Lung (tissue), 12 donors: ENCODE measurements around the gene ATP7B. TPM values are rescaled to one million over a fixed set of nuclear protein-coding genes. Genes with fewer than 3 reads are reported as not detected.

Source experiments
- ATAC-seq: fragments of 200-7000 bp; cut with Tn5 transposase; one replicate; pipeline ENCODE4 v1.9.1; 2020; ENCODE audit warnings: moderate number of reproducible peaks; ENCODE audit not compliant: insufficient read depth, low FRiP score
- DNase-seq, 3 donors: peaks; one replicate each; pipeline ENCODE4 v3.0.0-alpha.2; 2013 to 2017
- H3K27ac ChIP-seq, 2 donors: one replicate each; pipeline ENCODE4 v1.5.1; 2013; ENCODE audit warnings: mild to moderate bottlenecking in 2 of 2, moderate library complexity in 2 of 2, control low read depth in 1 of 2, inconsistent platforms in 1 of 2, low read depth in 1 of 2, low read length in 1 of 2
- H3K27me3 ChIP-seq, 3 donors: one replicate each; pipeline ENCODE4 v1.5.1; 2013; ENCODE audit warnings: low read length in 2 of 3; ENCODE audit not compliant: control insufficient read depth in 3 of 3, insufficient read depth in 3 of 3
- H3K36me3 ChIP-seq, 4 donors: one replicate each; pipeline ENCODE4 v1.5.1; 2013; ENCODE audit warnings: low read length in 4 of 4, mild to moderate bottlenecking in 1 of 4, moderate library complexity in 1 of 4; ENCODE audit not compliant: control insufficient read depth in 4 of 4, insufficient read depth in 4 of 4
- H3K4me1 ChIP-seq, 5 donors: one replicate each; pipeline ENCODE4 v1.5.1; 2013; ENCODE audit warnings: low read length in 5 of 5, mild to moderate bottlenecking in 2 of 5, moderate library complexity in 1 of 5; ENCODE audit not compliant: control insufficient read depth in 5 of 5, insufficient read depth in 5 of 5
- H3K4me3 ChIP-seq: one replicate; pipeline ENCODE4 v1.5.1; 2013; ENCODE audit warnings: mild to moderate bottlenecking, control low read depth, moderate library complexity
- H3K9ac ChIP-seq, 2 donors: one replicate each; pipeline ENCODE4 v1.5.1; 2013; ENCODE audit warnings: low read length in 2 of 2, control low read depth in 1 of 2; ENCODE audit not compliant: insufficient read depth in 1 of 2
- H3K9me3 ChIP-seq, 4 donors: one replicate each; pipeline ENCODE4 v1.5.1; 2013; ENCODE audit warnings: low read length in 3 of 4, mild to moderate bottlenecking in 1 of 4, moderate library complexity in 1 of 4; ENCODE audit not compliant: control insufficient read depth in 4 of 4, insufficient read depth in 3 of 4
- WGBS, 2 donors: extraction: QIAGEN DNeasy Blood & Tissue Kit; methylation state at CpG; one replicate each; pipeline ENCODE4 v1.1.7; 2013; 5-methylcytosine and 5-hydroxymethylcytosine counted together
- polyA plus RNA-seq, 2 donors: library from polyadenylated mRNA; stranded (reverse); fragments of 200-250 nt; gene quantifications; one replicate each; pipeline ENCODE4 v1.2.1, GENCODE V29; 2013
- total RNA-seq, 2 donors: library from RNA; depleted of rRNA in 1 of 2; stranded (reverse); fragments of >200 nt in 1 of 2; gene quantifications; one replicate each; pipeline ENCODE4 v1.2.1, GENCODE V29; 2014 to 2021
- TF ChIP-seq, protein P1 (sequence below): IDR thresholded peaks from 2 replicates; pipeline ENCODE4 v1.5.1; 2012; ENCODE audit warnings: mild to moderate bottlenecking; ENCODE audit errors: control extremely low read depth, extremely low read depth
- donor health status: control.
- donor health status: control.
- donor health status: Bipolar disorder and iron deficiency.
- donor health status: healthy.
- donor health status: DM: yes; HTN: yes; CAD: no.

ATP7B gene
- total and polyA plus RNA-seq, 4 donors, result 1.4 to 10.2 (median 4.4) TPM

DNA sequence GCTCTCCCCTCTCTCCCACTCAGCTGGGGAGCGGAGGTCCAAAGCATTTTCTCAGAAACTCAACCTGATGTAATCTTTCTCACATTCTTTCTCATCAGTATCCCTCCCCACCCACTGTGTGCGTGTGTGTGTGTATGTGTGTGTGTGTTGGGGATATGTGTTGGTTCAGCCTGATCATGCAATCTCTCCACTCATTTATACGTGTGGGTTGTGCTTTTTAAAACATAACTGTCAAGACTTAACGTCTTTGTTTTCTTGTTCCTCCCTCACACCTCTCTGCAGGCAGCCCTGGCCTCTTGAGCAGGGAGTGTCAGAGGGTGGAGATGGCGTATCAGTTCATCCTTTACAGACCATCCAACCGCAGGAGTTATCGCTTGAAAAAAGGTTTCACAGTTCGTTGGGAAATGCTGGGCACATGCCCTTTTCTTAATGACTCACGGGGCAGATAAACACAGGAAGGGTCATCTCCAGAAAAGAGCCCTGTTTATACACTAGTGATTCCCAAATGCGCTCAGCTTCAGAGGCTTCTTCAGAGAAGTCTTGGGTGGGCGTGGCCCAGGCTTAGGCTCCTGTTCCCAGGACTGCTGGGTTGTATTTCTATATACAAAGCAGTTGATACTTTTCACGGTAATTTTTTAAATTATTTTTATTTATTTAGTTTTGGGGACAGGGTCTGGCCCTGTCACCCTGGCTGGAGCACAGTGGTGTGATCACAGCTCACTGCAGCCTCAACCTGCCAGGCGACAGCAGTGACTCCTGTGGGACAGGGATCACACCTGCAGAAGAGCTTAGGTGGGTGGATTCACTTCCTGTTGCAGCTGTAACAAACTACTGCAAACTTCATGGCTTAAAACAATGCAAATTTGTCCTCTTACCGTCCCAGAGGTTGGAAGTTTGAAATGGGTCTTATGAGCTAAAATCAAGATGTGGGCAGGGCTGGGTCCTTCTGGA, 89.2 kb downstream of the ATP7B start:
- TF ChIP-seq, protein P1, sequence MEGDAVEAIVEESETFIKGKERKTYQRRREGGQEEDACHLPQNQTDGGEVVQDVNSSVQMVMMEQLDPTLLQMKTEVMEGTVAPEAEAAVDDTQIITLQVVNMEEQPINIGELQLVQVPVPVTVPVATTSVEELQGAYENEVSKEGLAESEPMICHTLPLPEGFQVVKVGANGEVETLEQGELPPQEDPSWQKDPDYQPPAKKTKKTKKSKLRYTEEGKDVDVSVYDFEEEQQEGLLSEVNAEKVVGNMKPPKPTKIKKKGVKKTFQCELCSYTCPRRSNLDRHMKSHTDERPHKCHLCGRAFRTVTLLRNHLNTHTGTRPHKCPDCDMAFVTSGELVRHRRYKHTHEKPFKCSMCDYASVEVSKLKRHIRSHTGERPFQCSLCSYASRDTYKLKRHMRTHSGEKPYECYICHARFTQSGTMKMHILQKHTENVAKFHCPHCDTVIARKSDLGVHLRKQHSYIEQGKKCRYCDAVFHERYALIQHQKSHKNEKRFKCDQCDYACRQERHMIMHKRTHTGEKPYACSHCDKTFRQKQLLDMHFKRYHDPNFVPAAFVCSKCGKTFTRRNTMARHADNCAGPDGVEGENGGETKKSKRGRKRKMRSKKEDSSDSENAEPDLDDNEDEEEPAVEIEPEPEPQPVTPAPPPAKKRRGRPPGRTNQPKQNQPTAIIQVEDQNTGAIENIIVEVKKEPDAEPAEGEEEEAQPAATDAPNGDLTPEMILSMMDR, result no peak
- no peaks in the 10 kb centered on the region for H3K9me3 ChIP-seq
- DNase-seq, result peak in 1 of 3 donors; percentile 6
- no peak overlapping the region for H3K4me3 ChIP-seq
- WGBS, 2 donors, result 83 to 86% methylated on average over 14 of the region's 14 CpGs
- no peak overlapping the region for H3K9ac ChIP-seq
- no peak overlapping the region for H3K27ac ChIP-seq
- H3K4me1 ChIP-seq, result peaks cover 0 to 4% (median 0%) of the 10 kb centered on the region in 5 donors
- H3K36me3 ChIP-seq, result peaks cover 0 to 4% (median 1%) of the 10 kb centered on the region in 4 donors
- ATAC-seq, result no peak
- no peaks in the 10 kb centered on the region for H3K27me3 ChIP-seq

DNA sequence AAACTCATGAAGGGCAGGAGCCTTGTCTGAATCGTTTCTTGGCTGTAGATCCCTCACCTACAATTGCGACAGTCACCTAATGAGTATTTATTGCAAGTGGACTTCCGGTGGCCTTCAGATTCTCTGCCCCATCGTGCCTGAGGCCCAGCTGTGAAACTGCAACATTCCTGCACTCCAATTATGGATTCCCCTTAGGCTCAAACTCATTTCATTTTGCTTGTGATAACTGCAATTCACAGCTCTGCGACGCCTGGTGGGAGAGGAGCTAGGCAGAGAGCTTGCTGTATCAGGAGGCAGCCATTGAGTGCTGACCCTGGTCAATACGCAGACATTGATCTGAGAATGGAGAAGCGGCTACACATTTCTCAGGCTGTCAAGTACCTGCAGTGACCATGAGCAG, 90.5 kb downstream of the ATP7B start:
- H3K4me3 ChIP-seq, result no peak overlapping the region
- H3K36me3 ChIP-seq, result peaks cover 0 to 1% (median under 1%) of the 10 kb centered on the region in 4 donors
- peaks cover 0 to 4% (median 0%) of the 10 kb centered on the region in 5 donors for H3K4me1 ChIP-seq
- no peaks in the 10 kb centered on the region for H3K27me3 ChIP-seq
- H3K9me3 ChIP-seq, result no peaks in the 10 kb centered on the region
- no peak for ATAC-seq
- H3K9ac ChIP-seq, result no peak overlapping the region
- WGBS, 2 donors, result 87 to 90% methylated on average over 8 of the region's 8 CpGs
- DNase-seq, result no peak
- TF ChIP-seq, protein P1, result no peak
- H3K27ac ChIP-seq, result no peak overlapping the region

DNA sequence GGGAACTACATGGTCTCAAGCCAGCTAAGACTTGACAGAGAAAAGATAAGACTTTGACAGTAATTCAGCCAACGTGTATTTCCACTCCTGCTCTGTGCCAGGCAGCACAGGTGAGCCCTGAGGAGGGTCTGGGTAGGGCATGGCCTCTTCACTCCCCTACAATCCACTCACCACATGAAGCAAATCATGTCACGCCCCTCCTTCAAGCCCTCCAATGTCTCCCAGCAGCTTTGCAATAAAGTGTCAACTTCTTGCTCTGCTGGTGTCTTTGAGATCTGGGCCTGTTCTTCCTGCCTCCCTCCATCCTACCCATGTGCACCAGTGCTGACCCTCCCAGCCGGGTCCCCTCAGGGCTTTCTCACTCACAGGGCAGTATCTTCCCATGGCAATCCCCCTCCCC, 91.0 kb downstream of the ATP7B start:
- TF ChIP-seq, protein P1, result no peak
- Histone ChIP-seq H3K27me3 (no peaks in the 10 kb centered on the region), H3K4me1 (peaks cover 0 to 4% (median 0%) of the 10 kb centered on the region in 5 donors), H3K4me3 (no peak overlapping the region), H3K27ac (no peak overlapping the region), H3K9ac (no peak overlapping the region), H3K9me3 (no peaks in the 10 kb centered on the region), H3K36me3 (peaks cover 0 to 1% (median 0%) of the 10 kb centered on the region in 4 donors)
- 63 to 81% methylated on average over 3 of the region's 3 CpGs for WGBS, 2 donors
- DNase-seq (no peak), ATAC-seq (no peak)
